Smooth muscle cell (in vitro differentiated cells): ENCODE results near the gene HSD3B7. TPM values are rescaled to one million over a fixed set of nuclear protein-coding genes. Genes with fewer than 3 reads are reported as not detected.

Experiments used
- DNase-seq: peaks from one replicate; lab custom pipeline; 2025; ENCODE audit not compliant: unreplicated experiment; lab: John Stamatoyannopoulos, UW
- H2AFZ ChIP-seq: fragments of 200-600 bp; sonication (generic); 2 replicates; pipeline ENCODE4 v1.6.0; 2016; ENCODE audit warnings: antibody characterized with exemption, low read depth, mild to moderate bottlenecking
- H3F3A ChIP-seq: fragments of 200-600 bp; sonication (generic); 2 replicates; pipeline ENCODE4 v1.6.0; 2017; ENCODE audit warnings: antibody characterized with exemption, low read depth
- H3K27ac ChIP-seq: fragments of 200-600 bp; sonication (generic); 2 replicates; pipeline ENCODE4 v1.5.1; 2016; ENCODE audit warnings: low read depth, mild to moderate bottlenecking
- H3K27me3 ChIP-seq: fragments of 200-600 bp; sonication (generic); 2 replicates; pipeline ENCODE4 v1.6.1; 2016; ENCODE audit warnings: low read depth, mild to moderate bottlenecking
- H3K36me3 ChIP-seq: fragments of 200-600 bp; sonication (generic); 2 replicates; pipeline ENCODE4 v1.5.1; 2016; ENCODE audit warnings: low read depth
- H3K4me1 ChIP-seq: fragments of 200-600 bp; sonication (generic); 2 replicates; pipeline ENCODE4 v1.5.1; 2016; ENCODE audit warnings: low read depth
- H3K4me2 ChIP-seq: fragments of 200-600 bp; sonication (generic); 2 replicates; pipeline ENCODE4 v1.6.0; 2016; ENCODE audit warnings: mild to moderate bottlenecking
- H3K4me3 ChIP-seq: fragments of 200-600 bp; sonication (generic); 2 replicates; pipeline ENCODE4 v1.5.1; 2016; ENCODE audit warnings: mild to moderate bottlenecking
- H3K79me2 ChIP-seq: fragments of 200-600 bp; sonication (generic); 2 replicates; pipeline ENCODE4 v1.6.0; 2016; ENCODE audit warnings: low read depth, mild to moderate bottlenecking
- H3K9ac ChIP-seq: fragments of 200-600 bp; sonication (generic); 2 replicates; pipeline ENCODE4 v1.6.0; 2016; ENCODE audit warnings: low read depth
- H3K9me3 ChIP-seq: fragments of 200-600 bp; sonication (generic); replicated peaks from 2 replicates; pipeline ENCODE4 v1.5.1; 2016; ENCODE audit warnings: low read depth
- H4K20me1 ChIP-seq: fragments of 200-600 bp; sonication (generic); 2 replicates; pipeline ENCODE4 v1.6.0; 2016; ENCODE audit warnings: low read depth
- WGBS: methylation state at CpG from one replicate; pipeline ENCODE4 v1.1.7; 2016; ENCODE audit warnings: low lambda C conversion rate; 5-methylcytosine and 5-hydroxymethylcytosine counted together
- polyA plus RNA-seq: library from polyadenylated mRNA; unstranded; fragments of >200 nt; fragmentation: Nextera tagmentation; extraction: Ambion mirVana; gene quantifications from 2 replicates; pipeline ENCODE4 v1.2.1, GENCODE V29; 2016
- total RNA-seq: library from RNA; depleted of rRNA; stranded (reverse); fragments of >200 nt; gene quantifications from 2 replicates; pipeline ENCODE4 v1.2.3, GENCODE V29; 2014
- TF ChIP-seq, protein P1 (sequence below): fragments of 200-600 bp; sonication (generic); IDR thresholded peaks from 2 replicates; pipeline ENCODE4 v1.5.1; 2017; ENCODE audit warnings: borderline replicate concordance, mild to moderate bottlenecking, antibody characterized with exemption; ENCODE audit not compliant: insufficient read depth, poor library complexity, severe bottlenecking

The HSD3B7 gene
- total and polyA plus RNA-seq, 2 experiments from 2014 or later, result 10.8 to 15.5 TPM

DNA sequence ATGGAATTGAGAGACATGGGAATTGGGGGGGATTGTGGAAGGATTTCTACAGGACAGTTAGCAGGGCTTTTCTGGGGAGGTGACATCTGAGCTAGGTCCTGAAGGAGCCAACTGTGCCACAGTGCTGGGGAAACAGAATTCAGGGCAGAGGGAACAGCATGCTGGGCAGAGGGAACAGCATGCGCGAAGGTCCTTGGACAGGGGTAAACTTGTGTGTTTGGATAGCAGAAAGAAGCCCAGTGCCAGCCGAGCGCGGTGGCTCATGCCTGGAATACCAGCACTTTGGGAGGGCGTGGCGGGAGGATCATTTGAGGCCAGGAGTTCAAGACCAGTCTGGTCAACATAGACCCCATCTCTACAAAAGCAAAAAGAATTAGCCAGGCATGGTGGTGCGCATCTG, 21.6 kb downstream of the HSD3B7 start:
- no peak overlapping the region for H3K4me3 ChIP-seq
- H4K20me1 ChIP-seq, result no peaks in the 10 kb centered on the region
- H3K36me3 ChIP-seq, result no peaks in the 10 kb centered on the region
- H3F3A ChIP-seq, result no peaks in the 10 kb centered on the region
- TF ChIP-seq, protein P1, sequence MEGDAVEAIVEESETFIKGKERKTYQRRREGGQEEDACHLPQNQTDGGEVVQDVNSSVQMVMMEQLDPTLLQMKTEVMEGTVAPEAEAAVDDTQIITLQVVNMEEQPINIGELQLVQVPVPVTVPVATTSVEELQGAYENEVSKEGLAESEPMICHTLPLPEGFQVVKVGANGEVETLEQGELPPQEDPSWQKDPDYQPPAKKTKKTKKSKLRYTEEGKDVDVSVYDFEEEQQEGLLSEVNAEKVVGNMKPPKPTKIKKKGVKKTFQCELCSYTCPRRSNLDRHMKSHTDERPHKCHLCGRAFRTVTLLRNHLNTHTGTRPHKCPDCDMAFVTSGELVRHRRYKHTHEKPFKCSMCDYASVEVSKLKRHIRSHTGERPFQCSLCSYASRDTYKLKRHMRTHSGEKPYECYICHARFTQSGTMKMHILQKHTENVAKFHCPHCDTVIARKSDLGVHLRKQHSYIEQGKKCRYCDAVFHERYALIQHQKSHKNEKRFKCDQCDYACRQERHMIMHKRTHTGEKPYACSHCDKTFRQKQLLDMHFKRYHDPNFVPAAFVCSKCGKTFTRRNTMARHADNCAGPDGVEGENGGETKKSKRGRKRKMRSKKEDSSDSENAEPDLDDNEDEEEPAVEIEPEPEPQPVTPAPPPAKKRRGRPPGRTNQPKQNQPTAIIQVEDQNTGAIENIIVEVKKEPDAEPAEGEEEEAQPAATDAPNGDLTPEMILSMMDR, result no peak
- no peak overlapping the region for H3K27ac ChIP-seq
- no peak overlapping the region for H3K9ac ChIP-seq
- no peaks in the 10 kb centered on the region for H3K9me3 ChIP-seq
- peaks cover 6% of the 10 kb centered on the region for H3K27me3 ChIP-seq
- no peak overlapping the region for H2AFZ ChIP-seq
- no peak for DNase-seq
- H3K79me2 ChIP-seq, result no peaks in the 10 kb centered on the region
- peaks cover 4% of the 10 kb centered on the region for H3K4me1 ChIP-seq
- 90% methylated on average over 8 of the region's 8 CpGs for WGBS
- H3K4me2 ChIP-seq, result no peak overlapping the region

GRCh38 chr16:31007684-31008083, 22.7 kb downstream of the HSD3B7 start:
- H3F3A ChIP-seq, result no peaks in the 10 kb centered on the region
- no peak overlapping the region for H3K9ac ChIP-seq
- TF ChIP-seq, protein P1, result no peak
- no peaks in the 10 kb centered on the region for H3K79me2 ChIP-seq
- H4K20me1 ChIP-seq, result no peaks in the 10 kb centered on the region
- no peaks in the 10 kb centered on the region for H3K36me3 ChIP-seq
- H3K4me2 ChIP-seq, result no peak overlapping the region
- no peaks in the 10 kb centered on the region for H3K9me3 ChIP-seq
- H3K27ac ChIP-seq, result no peak overlapping the region
- H3K27me3 ChIP-seq, result peaks cover 12% of the 10 kb centered on the region
- no peak overlapping the region for H2AFZ ChIP-seq
- H3K4me3 ChIP-seq, result no peak overlapping the region
- no peak for DNase-seq
- H3K4me1 ChIP-seq, result no peaks in the 10 kb centered on the region
- 70% methylated on average over 6 of the region's 6 CpGs for WGBS

DNA sequence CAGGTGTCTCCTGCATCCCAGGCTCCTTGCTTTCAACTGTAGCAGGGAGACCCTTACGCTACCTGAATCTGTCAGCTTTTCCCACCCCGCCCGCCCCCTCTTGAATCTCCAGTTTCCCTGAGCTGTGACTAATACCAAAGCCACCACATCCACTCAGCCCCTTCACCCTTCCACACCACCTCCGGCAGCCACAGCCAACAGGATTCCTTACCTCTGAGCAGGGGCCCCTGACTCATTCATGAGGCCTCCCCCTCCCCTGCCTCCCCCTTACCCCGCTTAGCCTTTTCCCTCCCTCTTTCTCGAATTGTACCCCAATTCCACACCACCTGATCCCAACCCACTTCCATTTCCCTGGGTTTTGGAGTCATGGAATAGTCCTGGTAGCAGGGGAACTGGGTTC, 23.1 kb downstream of the HSD3B7 start:
- H3K79me2 ChIP-seq, result no peaks in the 10 kb centered on the region
- no peaks in the 10 kb centered on the region for H3K9me3 ChIP-seq
- 20% methylated on average over 3 of the region's 6 CpGs for WGBS
- no peak overlapping the region for H3K9ac ChIP-seq
- TF ChIP-seq, protein P1, result no peak
- H3F3A ChIP-seq, result no peaks in the 10 kb centered on the region
- H2AFZ ChIP-seq, result no peak overlapping the region
- no peaks in the 10 kb centered on the region for H3K4me1 ChIP-seq
- H3K4me3 ChIP-seq, result no peak overlapping the region
- H4K20me1 ChIP-seq, result no peaks in the 10 kb centered on the region
- no peak for DNase-seq
- H3K27ac ChIP-seq, result peak overlapping the region; percentile 30
- H3K27me3 ChIP-seq, result peaks cover 16% of the 10 kb centered on the region
- H3K4me2 ChIP-seq, result no peak overlapping the region
- no peaks in the 10 kb centered on the region for H3K36me3 ChIP-seq

DNA sequence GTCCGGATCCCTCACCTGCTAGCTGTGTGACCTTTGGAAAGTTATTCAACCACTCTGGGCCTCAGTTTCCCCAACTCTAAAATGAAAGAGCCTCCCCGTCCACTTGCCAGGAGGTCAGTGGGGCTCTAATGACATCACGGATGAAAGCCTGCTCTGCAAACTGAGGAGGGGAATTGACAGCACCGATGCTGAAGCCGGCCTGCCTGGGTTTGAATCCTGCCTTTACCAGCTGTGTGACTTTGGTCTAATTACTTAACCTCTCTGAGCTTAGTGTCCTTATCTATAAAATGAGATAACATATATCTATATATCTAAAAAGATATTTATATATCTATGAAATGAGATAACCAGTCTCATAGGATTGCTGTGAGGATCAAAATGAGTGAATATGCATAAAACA, 23.5 kb downstream of the HSD3B7 start:
- Histone ChIP-seq H3K9me3 (no peaks in the 10 kb centered on the region), H3K4me2 (no peak overlapping the region), H3K79me2 (no peaks in the 10 kb centered on the region)

More for the DNA sequence above, 23.5 kb downstream of the HSD3B7 start:
- H3K27me3 ChIP-seq, result peaks cover 18% of the 10 kb centered on the region
- H4K20me1 ChIP-seq, result no peaks in the 10 kb centered on the region
- H3K36me3 ChIP-seq, result no peaks in the 10 kb centered on the region
- no peaks in the 10 kb centered on the region for H3K4me1 ChIP-seq
- no peak for DNase-seq
- no peak overlapping the region for H3K4me3 ChIP-seq
- no peak overlapping the region for H2AFZ ChIP-seq
- H3K27ac ChIP-seq, result peak overlapping the region; percentile 30
- no peak overlapping the region for H3K9ac ChIP-seq
- TF ChIP-seq, protein P1, result no peak
- H3F3A ChIP-seq, result no peaks in the 10 kb centered on the region
- 92% methylated on average over 5 of the region's 5 CpGs for WGBS
